Measurements from ENCODE around the gene CLDN2.

The CLDN2 gene

DNA sequence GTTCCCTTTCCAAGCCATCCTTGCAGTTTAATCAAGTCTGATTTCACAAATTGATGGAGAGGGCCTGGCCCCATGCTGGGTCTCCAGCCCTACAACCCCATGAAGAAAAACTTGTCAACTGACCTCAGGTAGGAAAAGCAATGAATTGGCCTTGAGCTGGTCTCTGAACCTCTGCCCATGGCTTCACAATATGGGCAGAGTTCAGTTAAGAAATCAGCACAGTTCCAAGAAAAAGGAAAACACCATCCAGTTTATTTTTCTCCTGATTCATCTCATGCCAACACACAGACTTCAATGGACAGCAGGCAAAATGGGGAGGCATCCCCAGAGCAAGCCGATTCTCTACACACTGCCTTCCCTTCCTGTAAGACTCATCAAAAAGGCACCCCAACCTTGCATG, 20.4 kb upstream of the CLDN2 start:
- DNase-seq (ENCODE audit: low read depth), result no peak
- Histone ChIP-seq H3K9me3 (ENCODE audit: control insufficient read depth, low read length) (no peaks in the 10 kb centered on the region), H3K27me3 (replicated peaks; ENCODE audit: control insufficient read depth, insufficient read depth, low read length) (peaks cover 14% of the 10 kb centered on the region), H3K4me1 (ENCODE audit: control insufficient read depth, insufficient read depth, low read length) (peaks cover 21% of the 10 kb centered on the region), H3K36me3 (ENCODE audit: control insufficient read depth, insufficient read depth, low read length, severe bottlenecking) (no peaks in the 10 kb centered on the region), H3K9ac (ENCODE audit: low read length) (no peak overlapping the region), H3K4me3 (ENCODE audit: low read length) (no peak overlapping the region)

DNA sequence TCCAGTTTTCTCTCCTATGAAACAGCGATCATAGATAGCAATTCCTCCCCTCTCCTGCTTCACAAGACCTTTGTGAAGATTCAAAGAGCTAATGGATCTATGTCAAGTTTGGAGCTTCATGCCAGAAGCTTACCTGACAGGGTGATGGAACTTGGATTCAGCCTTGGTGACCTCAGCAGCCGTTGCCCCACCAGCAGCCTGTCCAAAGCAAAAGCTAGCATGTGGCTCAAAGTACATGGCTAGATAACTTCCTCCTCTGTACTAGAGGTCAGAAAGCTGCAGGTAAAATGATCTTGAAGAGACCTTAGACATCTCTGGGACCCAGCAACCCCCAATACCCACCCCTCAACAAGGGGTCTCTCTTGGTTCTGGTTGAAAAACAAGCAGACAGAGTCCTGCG, 18.9 kb upstream of the CLDN2 start:
- DNase-seq (ENCODE audit: low read depth), result no peak
- Histone ChIP-seq H3K4me3 (ENCODE audit: low read length) (no peak overlapping the region), H3K9me3 (ENCODE audit: control insufficient read depth, low read length) (no peaks in the 10 kb centered on the region), H3K9ac (ENCODE audit: low read length) (no peak overlapping the region), H3K27me3 (replicated peaks; ENCODE audit: control insufficient read depth, insufficient read depth, low read length) (peaks cover 20% of the 10 kb centered on the region), H3K4me1 (ENCODE audit: control insufficient read depth, insufficient read depth, low read length) (peaks cover 14% of the 10 kb centered on the region), H3K36me3 (ENCODE audit: control insufficient read depth, insufficient read depth, low read length, severe bottlenecking) (no peaks in the 10 kb centered on the region)

DNA sequence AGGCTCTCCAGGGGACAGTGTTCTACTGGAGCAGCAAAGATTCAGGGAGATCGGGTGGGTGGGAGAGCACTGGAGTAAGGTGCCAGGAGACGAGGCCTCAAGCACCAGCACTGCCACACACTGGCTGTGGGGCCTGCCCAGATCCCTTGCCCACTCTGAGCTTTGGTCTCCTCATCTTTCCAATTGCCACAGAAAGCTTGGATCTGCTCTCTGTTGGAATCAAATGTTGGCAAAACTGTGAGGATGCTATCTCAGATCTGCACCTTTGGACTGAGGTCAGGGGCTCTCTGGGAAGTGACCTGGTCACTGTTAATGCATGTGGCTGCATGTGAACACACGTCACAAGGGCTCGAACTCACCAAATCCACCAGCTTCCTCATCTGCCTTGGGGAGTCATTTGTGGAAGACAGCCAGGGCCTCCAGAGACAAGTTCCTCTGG, 18.4 kb upstream of the CLDN2 start:
- Histone ChIP-seq H3K36me3 (ENCODE audit: control insufficient read depth, insufficient read depth, low read length, severe bottlenecking) (no peaks in the 10 kb centered on the region), H3K27me3 (replicated peaks; ENCODE audit: control insufficient read depth, insufficient read depth, low read length) (peaks cover 24% of the 10 kb centered on the region), H3K4me1 (ENCODE audit: control insufficient read depth, insufficient read depth, low read length) (peaks cover 14% of the 10 kb centered on the region), H3K9ac (ENCODE audit: low read length) (no peak overlapping the region), H3K9me3 (ENCODE audit: control insufficient read depth, low read length) (no peaks in the 10 kb centered on the region), H3K4me3 (ENCODE audit: low read length) (no peak overlapping the region)
- no peak for DNase-seq (ENCODE audit: low read depth)

DNA sequence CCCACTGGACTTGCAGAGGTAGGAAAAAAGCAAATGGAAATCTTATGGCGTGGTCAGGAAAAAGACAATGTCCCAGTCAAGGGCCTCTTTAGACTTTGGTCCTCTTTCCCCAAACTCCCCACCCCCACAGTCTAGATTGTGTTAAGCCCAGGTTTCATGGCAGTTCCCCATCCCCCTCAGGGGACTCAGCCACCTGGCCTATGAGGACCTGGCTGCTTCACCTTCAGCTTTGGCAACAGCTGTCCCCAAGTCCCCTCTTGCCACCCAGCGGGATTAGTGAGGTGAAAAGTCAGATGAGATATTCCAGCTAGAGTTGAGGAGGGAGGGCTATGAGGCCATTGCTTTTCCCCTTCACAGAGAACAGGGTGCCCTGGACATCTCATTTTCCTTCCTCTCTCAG, 17.5 kb upstream of the CLDN2 start:
- Histone ChIP-seq H3K36me3 (ENCODE audit: control insufficient read depth, insufficient read depth, low read length, severe bottlenecking) (no peaks in the 10 kb centered on the region), H3K4me3 (ENCODE audit: low read length) (no peak overlapping the region), H3K4me1 (ENCODE audit: control insufficient read depth, insufficient read depth, low read length) (peaks cover 14% of the 10 kb centered on the region), H3K9ac (ENCODE audit: low read length) (no peak overlapping the region), H3K9me3 (ENCODE audit: control insufficient read depth, low read length) (no peaks in the 10 kb centered on the region), H3K27me3 (replicated peaks; ENCODE audit: control insufficient read depth, insufficient read depth, low read length) (peaks cover 25% of the 10 kb centered on the region)
- DNase-seq (ENCODE audit: low read depth), result no peak

DNA sequence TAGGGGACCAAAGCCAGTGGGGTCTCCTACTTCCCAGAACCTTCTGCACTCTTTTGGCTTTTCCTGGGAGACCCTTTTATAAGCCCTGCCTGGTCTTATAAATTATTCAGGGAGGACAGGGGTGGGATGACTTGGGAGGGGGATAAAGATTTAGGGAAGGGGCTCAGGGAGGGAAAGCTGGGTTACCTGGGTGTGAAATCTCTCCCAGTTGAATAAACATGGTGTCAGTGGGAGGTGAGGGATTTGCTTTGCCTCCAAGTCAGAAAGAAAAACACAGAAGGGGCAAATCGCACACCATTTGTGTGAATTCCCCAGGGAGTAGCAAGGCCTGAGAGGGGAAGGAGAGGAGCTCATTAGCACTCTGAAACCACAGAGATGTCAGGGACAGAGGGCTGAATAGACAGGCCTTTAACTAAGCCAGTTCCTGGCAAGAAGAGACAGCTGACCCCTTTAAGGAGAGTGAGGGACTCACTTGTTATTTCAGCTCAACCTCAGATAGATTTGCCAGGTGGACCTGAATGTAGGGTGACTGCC, 16.8 kb upstream of the CLDN2 start, which contains the start of gene RIPPLY1:
RIPPLY1 (minus strand) TSS at position 51 of the 534 bp plus-strand sequence. CDS start 54 bp downstream, outside the sequence.
- Histone ChIP-seq H3K9me3 (ENCODE audit: control insufficient read depth, low read length) (no peaks in the 10 kb centered on the region), H3K9ac (ENCODE audit: low read length) (peak within 1 kb of the TSS; percentile 48), H3K27me3 (replicated peaks; ENCODE audit: control insufficient read depth, insufficient read depth, low read length) (peaks cover 25% of the 10 kb centered on the region), H3K4me3 (ENCODE audit: low read length) (no peak within 1 kb of the TSS), H3K4me1 (ENCODE audit: control insufficient read depth, insufficient read depth, low read length) (peaks cover 12% of the 10 kb centered on the region), H3K36me3 (ENCODE audit: control insufficient read depth, insufficient read depth, low read length, severe bottlenecking) (no peaks in the 10 kb centered on the region)
- no peak for DNase-seq (ENCODE audit: low read depth)

DNA sequence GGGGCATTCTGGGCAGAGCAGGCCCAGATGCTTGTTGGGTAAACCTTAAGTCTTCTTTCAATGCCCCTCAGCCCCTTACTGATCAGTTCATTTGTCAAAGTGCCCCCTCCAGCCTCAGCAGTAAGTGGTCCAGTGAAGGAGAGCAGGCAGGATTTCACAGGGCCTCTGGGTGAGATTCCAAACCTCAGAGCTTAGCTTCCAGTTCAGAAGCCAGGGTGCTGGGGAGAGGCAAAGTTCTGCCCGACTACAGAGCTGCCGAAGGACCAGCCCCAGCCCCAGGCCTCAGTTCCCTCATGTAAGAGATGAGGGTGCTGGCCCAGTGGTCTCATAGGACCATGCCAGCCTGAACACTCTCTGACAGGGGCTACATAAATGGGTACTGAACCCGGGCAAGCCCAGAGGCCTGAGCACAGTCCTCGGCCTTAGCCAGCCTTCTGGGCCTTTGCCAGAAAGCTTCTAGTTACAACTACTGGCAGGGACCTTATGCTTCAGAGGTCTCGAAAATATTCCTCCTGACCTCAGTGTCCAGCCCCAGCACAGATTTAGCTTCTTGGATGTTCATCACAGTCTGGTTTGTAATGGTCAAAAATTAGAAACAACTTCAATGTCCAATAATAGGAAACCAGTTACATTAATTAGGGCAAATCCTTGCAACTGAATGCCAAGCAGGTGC, 16.2 kb upstream of the CLDN2 start:
- Histone ChIP-seq H3K4me3 (ENCODE audit: low read length) (no peak overlapping the region), H3K9ac (ENCODE audit: low read length) (peak overlapping the region; percentile 48), H3K36me3 (ENCODE audit: control insufficient read depth, insufficient read depth, low read length, severe bottlenecking) (no peaks in the 10 kb centered on the region), H3K27me3 (replicated peaks; ENCODE audit: control insufficient read depth, insufficient read depth, low read length) (peaks cover 29% of the 10 kb centered on the region), H3K4me1 (ENCODE audit: control insufficient read depth, insufficient read depth, low read length) (peaks cover 8% of the 10 kb centered on the region), H3K9me3 (ENCODE audit: control insufficient read depth, low read length) (no peaks in the 10 kb centered on the region)
- DNase-seq (ENCODE audit: low read depth), result no peak

DNA sequence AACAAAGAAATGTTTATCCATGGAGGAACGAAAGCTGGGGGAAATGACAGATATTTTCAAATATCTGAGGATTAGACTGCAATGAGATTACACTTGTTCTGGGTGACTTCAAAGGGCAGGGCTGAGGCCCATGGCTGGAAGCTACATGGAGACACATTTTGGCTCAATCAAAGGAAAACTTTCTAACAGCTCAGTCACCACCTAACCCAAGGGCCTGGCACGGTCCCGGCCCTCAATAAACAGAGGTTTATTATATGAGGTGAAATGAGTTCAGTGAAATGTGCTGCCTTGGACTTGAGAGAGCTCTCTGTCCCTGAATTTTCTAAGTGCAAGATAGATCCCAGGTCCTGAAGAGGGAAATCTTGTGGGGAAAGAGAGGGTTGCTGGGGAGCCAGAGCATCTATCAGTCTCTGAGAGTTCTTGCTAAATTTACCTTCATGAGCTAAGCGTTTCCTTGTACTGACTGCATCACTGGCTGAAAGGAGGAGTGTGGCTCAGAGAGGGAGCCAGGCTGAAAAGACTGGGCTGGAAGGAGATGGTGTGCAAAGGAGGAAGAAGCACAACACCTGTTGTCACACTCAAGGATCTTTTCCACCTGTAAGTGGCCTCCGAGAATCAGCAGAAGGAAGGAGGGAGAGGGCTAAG, 15.0 kb upstream of the CLDN2 start:
- Histone ChIP-seq H3K9me3 (ENCODE audit: control insufficient read depth, low read length) (no peaks in the 10 kb centered on the region), H3K27me3 (replicated peaks; ENCODE audit: control insufficient read depth, insufficient read depth, low read length) (peaks cover 36% of the 10 kb centered on the region), H3K9ac (ENCODE audit: low read length) (no peak overlapping the region), H3K36me3 (ENCODE audit: control insufficient read depth, insufficient read depth, low read length, severe bottlenecking) (no peaks in the 10 kb centered on the region), H3K4me3 (ENCODE audit: low read length) (no peak overlapping the region), H3K4me1 (ENCODE audit: control insufficient read depth, insufficient read depth, low read length) (peaks cover 5% of the 10 kb centered on the region)
- DNase-seq (ENCODE audit: low read depth), result peak; percentile 33

DNA sequence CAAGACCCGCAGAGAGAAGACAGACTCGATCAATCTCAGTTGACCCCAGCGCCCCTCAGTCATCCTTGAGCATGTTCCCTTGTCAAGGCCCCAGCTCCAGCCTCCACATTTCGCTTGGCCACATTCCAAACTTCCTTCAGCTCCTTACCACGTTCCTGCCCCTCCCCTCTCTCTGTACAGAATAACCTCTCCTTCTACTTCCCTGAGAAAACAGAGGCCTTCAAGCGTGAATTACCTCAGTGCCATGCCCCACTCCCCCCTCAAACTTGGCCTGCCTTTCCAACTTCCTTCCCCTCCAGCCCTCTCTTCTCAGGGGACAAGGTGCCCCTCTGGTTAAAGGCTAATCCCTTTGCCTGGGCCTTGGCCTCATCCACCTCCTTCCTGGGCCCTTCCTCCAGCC, 13.8 kb upstream of the CLDN2 start:
- DNase-seq (ENCODE audit: low read depth), result no peak
- H3K9me3 ChIP-seq (ENCODE audit: control insufficient read depth, low read length), result no peaks in the 10 kb centered on the region
- H3K4me3 ChIP-seq (ENCODE audit: low read length), result no peak overlapping the region
- no peak overlapping the region for H3K9ac ChIP-seq (ENCODE audit: low read length)
- H3K36me3 ChIP-seq (ENCODE audit: control insufficient read depth, insufficient read depth, low read length, severe bottlenecking), result no peaks in the 10 kb centered on the region
- H3K4me1 ChIP-seq (ENCODE audit: control insufficient read depth, insufficient read depth, low read length), result peaks cover 5% of the 10 kb centered on the region
- peaks cover 29% of the 10 kb centered on the region for H3K27me3 ChIP-seq (replicated peaks; ENCODE audit: control insufficient read depth, insufficient read depth, low read length)

DNA sequence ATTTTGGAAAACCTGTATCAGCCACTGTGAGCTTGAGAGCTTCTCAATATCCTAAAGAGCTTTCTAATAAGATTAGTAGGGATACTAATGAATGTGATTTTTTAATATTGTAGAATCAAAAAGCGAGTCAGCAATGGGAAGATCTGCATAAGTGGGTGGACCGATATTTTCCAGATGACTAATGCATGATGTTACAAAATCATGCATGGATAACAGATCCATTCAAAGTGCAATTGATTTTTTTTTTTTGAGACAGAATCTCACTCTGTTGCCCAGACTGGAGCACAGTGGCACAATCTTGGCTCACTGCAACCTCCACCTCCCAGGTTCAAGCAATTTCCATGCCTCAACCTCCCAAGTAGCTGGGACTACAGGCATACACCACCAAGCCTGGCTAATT, 7.3 kb upstream of the CLDN2 start:
- H3K9ac ChIP-seq (ENCODE audit: low read length), result no peak overlapping the region
- H3K36me3 ChIP-seq (ENCODE audit: control insufficient read depth, insufficient read depth, low read length, severe bottlenecking), result no peaks in the 10 kb centered on the region
- peak; percentile 38 for DNase-seq (ENCODE audit: low read depth)
- H3K4me3 ChIP-seq (ENCODE audit: low read length), result no peak overlapping the region
- H3K9me3 ChIP-seq (ENCODE audit: control insufficient read depth, low read length), result no peaks in the 10 kb centered on the region
- H3K4me1 ChIP-seq (ENCODE audit: control insufficient read depth, insufficient read depth, low read length), result peaks cover 9% of the 10 kb centered on the region
- H3K27me3 ChIP-seq (replicated peaks; ENCODE audit: control insufficient read depth, insufficient read depth, low read length), result peaks cover 29% of the 10 kb centered on the region

DNA sequence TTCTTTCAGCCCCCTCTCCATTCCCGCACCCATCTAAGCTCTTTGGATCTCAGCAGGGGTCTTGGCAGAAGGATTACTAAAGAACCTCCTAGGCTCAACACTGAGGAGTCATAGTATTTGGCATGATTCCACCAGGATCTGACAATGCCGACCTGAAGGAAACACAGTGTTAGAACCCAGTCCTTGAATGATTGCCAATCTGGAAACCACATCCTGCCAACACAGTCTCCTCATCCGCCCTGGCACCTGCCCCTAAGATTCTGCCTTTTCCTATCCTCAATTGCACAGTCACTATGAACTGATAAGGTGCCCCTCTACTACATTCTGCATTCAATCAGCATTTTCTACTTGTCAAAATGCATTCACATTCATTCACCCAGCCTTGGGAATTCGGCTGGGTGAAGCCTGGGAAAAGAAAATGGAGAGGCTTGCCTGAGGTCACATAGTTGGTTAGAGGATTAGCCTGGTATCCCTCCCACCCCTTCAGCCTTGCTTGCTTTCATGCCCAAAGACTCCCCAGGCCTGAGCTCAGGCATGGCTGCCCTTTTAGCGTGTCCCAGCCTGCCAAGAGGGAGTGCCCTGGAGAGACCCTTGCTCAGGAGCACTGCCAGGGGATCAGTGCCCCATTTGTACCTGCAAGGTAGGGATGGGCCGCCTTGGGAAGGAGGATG, 2.2 kb upstream of the CLDN2 start:
- no peak overlapping the region for H3K9ac ChIP-seq (ENCODE audit: low read length)
- no peak overlapping the region for H3K4me3 ChIP-seq (ENCODE audit: low read length)
- H3K36me3 ChIP-seq (ENCODE audit: control insufficient read depth, insufficient read depth, low read length, severe bottlenecking), result no peaks in the 10 kb centered on the region
- no peak for DNase-seq (ENCODE audit: low read depth)
- no peaks in the 10 kb centered on the region for H3K4me1 ChIP-seq (ENCODE audit: control insufficient read depth, insufficient read depth, low read length)
- peaks cover 11% of the 10 kb centered on the region for H3K9me3 ChIP-seq (ENCODE audit: control insufficient read depth, low read length)
- peaks cover 39% of the 10 kb centered on the region for H3K27me3 ChIP-seq (replicated peaks; ENCODE audit: control insufficient read depth, insufficient read depth, low read length)

DNA sequence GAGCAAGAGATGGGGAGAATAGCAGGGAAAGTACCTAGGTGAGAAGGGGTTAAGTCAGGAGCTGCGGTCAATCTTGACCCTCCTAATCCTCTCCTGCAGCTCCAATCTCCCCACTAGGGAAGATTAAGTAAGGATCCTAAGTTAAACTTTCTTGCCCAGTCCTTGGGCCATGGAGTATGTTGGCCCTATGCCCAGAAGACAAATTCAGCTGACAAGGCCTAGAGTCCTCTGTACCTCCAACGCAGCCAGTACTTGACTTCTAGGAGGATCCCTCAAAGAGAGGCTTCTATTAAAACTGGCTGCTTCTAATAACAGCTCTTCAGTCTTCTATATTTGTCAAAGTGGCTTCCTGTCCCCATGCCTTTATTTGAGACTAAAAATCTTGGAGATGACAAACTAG, 1.4 kb downstream of the CLDN2 start:
- no peak overlapping the region for H3K4me3 ChIP-seq (ENCODE audit: low read length)
- peaks cover 32% of the 10 kb centered on the region for H3K27me3 ChIP-seq (replicated peaks; ENCODE audit: control insufficient read depth, insufficient read depth, low read length)
- H3K9me3 ChIP-seq (ENCODE audit: control insufficient read depth, low read length), result peaks cover 17% of the 10 kb centered on the region
- no peak for DNase-seq (ENCODE audit: low read depth)
- no peaks in the 10 kb centered on the region for H3K4me1 ChIP-seq (ENCODE audit: control insufficient read depth, insufficient read depth, low read length)
- H3K36me3 ChIP-seq (ENCODE audit: control insufficient read depth, insufficient read depth, low read length, severe bottlenecking), result no peaks in the 10 kb centered on the region
- H3K9ac ChIP-seq (ENCODE audit: low read length), result no peak overlapping the region

All from adipocyte (in vitro differentiated cells).